GM18867 (cell line): ENCODE measurements around the gene ENKD1.

Experiments used
- ATAC-seq: cut with Tn5 transposase; IDR thresholded peaks from one replicate; pipeline ENCODE4 v1.9.1; 2021; ENCODE audit warnings: mild to moderate bottlenecking, moderate library complexity; ENCODE audit not compliant: unreplicated experiment

ENKD1 gene

DNA sequence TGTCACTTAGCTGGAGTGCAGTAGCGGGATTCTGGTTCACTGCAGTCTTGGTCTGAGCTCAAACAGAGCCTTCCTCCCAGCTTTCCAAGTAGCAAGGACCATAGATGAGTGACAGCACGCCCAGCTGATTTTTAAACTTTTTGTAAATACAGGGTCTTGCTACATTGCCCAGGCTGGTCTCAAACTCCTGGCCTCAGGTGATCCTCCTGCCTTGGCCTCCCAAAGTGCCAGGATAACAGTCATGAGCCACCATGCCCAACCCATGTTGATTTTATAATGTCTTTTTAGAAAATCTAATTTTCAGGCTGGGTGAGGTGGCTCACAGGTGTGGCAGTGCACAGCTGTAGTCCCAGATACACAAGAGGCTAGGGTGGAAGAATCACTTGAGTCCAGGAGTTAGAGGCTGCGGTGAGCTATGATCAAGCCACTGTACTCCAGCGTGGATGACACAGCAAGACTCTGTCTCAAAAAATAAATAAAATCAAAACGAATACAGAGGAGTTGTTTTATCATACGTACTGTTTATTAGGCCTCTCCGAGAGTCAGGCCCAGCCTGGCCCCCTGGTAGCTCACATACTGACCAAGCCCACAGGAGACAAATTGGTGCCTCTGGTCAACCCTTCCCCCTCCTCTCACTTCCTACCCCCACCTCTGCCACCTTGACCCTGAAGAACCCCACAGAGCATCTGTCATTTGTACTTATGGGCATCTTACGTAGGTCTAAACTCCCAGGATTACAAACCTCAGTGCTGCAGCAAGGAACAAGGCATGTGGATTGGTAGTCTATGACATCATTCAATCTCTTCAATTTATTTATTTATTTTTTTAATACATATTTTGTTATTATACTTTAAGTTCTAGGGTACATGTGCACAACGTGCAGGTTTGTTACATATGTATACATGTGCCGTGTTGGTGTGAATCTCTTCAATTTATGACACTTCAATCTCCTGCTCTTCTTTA lies 13.7 kb upstream of the ENKD1 start:
- ATAC-seq = no peak

DNA sequence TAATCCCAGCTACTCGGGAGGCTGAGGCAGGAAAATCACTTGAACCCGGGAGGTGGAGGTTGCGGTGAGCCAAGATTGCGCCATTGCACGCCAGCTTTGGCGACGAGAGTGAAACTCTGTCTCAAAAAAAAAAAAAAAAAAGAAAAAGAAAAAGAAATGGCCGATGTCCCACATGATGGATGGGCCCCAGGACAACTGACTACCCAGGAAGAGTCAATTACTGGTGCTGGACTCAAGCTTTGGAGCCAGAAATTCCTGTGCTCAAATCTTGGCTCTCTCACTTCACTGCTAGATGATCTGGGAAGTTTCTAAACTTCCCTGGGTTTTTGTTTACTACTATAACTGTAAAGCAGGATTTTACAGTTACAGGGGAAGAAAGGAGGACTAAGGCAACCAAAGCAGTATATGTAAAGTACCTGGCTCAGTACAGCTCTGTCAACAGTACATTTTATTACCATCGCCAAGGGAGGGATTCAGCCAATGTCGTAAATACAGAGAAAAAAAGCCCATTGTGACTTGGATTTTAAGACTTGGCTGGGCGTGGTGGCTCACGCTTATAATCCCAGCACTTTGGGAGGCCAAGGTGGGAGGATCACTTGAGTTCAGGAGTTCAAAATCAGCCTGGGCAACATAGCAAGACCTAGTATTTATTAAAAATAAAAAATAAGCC lies 11.9 kb upstream of the ENKD1 start:
- ATAC-seq = no peak

- no peak for ATAC-seq
Observed at GRCh38 chr16:67677712-67678111, 11.2 kb upstream of the ENKD1 start.

DNA sequence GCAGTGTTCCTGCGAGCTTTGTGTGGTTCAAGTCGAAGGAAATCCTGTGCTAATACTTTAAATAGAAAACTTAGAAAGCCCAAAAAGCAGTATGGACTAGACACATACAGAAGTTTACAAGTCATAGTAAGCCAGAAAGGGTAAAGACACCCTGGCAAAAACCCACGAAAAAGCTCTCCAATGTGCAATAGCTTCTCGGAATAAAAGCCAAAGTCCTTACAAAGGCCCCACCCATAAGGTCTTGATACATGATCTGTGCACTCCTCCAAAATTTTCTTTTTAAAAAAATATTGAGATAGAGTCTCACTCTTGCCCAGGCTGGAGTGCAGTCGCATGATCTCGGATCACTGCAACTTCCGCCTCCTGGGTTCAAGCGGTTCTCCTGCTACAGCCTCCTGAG lies 10.4 kb upstream of the ENKD1 start:
- no peak for ATAC-seq

- ATAC-seq = no peak
Observed at GRCh38 chr16:67676516-67676915, 10.0 kb upstream of the ENKD1 start.

DNA sequence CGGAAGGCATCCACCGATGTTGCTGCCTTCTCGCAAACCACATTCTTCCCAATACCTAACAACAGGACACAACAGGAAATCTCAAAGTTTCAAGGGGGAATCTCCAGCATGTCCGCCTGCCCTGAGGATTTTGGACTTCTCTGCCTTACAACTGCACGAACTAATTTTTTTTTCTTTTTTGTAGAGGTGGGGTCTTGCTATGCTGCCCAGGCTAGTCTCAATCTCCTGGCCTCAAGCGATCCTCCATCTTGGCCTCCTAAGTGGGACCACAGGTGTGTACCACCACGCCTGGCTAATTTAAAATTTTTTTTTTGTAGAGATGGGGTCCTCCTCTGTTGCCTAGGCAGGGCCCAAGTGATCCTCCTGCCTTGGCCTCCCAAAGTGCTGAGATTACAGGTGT lies 9.4 kb upstream of the ENKD1 start:
- no peak for ATAC-seq

DNA sequence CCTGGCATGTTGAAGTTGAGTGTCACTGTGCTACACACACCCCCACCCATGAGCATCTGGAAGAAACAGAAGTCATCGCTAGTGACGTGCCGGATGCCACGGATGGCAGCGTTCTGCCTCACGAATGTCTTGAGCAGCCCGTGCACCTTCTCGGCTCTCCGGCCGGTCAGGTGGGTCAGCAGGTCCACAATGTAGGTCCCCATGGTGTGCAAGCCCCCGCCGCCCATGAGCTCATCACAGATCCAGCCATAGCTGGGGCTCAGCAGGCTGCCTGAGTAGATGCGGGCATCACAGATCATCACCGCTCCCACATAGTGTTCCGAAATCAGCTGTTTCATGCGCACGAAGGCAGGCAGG lies 9.0 kb upstream of the ENKD1 start:
- ATAC-seq = no peak

GRCh38 chr16:67674851-67675578 lies 8.5 kb upstream of the ENKD1 start:
- ATAC-seq = no peak

DNA sequence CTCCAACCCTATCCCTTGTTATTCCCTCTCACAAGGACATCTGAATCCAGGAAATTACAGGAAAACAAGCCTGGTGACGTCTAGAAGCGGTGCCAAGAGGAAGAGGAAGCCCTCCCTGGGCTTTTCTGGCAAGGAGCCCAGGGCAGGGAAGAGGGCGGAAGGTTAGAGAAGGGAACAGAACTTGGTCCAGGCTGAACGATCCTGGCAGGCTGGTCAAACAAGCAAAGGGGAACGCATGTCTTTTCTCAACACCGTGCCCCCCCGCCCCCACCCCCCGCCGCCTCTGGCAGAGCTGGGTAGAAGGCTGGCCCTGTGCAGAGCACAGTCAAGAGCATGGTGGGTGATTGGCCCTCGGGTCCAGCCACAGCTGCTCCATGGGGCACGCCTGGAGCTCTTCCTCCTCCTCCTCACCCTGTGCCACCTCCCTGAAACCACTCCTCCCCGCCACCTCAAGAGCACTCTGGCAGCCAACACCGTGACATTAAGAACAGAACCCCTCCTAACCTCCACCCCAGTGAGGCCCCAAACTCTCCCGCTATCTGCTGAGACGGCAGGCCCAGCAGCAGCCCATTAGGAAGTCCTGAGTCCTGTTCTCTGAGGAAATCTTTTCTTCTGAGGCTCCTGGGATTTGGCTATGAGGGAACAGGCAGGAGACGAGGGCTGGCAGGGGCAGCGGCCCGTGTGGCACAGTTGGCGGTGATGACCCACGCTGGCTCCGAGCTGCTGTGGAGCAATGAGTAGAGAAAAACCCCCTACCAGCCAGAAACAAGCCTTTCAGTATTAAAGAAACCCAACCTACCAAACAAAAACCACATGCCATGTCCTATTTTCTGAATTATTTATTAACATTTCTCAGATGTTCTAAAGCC lies 7.4 kb upstream of the ENKD1 start:
- ATAC-seq = no peak

DNA sequence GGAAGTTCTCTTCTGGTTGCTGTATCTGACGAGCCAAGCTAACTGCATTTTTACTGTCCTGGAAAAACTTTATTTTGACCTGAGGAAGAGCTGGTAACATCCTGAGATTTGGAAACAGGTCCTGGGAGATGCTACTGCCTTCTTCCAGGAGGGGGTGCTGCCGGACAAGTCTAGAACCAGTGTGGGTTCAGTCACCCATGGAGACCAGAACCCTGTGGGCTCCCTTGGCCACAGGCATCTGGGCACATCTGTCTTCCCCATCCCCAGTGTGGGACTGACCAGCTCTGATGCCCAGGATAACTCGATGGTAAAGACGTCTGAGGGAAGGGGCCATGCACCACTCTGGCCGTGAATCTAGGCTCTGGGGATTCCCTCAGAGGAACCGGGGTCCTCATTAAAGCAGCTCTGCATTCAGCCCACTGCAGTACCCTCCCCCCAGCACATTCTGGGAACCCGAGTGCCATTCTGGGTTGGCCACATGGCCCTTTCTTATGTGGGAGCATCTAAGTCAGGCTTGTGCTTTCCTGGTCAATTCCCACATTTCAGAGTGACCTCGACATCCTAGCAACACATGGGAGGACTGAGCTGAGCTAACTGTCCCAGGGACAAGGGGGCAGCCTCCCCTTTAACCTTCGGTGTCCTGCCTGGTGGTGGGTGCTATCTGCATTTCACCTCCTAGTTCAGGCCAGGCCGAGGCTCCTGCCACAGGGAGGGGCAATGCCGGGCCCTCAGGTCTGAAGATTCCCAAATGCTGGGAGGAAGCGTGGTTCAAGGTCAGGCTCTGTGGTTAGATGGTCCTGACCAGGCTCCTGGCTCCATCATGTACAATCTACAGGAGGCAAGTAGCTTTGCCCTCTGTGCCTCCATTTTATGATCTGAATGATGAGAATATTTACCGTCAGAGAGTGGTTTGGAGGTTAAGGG lies 6.5 kb upstream of the ENKD1 start:
- ATAC-seq = no peak

- ATAC-seq = no peak
Observed at GRCh38 chr16:67672306-67672705, 5.8 kb upstream of the ENKD1 start.

DNA sequence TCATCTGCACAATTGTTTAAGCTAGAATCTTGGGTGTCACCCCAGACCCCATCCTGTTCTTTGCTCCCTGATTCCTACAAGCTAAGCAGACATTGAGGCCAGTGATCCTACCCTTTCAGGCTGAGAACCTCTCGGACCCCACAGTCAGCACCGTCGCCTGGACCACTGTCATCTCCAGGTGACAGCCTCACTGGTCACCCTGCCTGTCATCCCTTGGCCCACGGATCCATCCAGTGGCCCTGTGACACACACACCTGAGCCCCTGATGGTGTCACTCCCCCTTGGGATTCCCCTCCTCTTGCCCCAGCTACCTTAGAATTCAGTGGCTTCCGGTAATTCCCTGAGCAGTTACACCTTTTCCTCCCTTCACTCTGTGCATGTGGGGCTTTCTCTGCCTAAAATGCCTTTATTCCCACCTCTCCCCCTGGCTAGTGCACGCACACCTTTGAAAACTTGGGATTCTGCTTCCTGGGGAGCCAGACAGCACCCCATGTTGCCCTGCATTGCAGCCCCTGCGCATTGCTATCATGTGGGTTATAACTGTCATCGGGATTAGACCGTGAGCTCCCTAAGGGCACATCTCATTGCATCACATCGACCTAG lies 3.0 kb upstream of the ENKD1 start:
- ATAC-seq = no peak

DNA sequence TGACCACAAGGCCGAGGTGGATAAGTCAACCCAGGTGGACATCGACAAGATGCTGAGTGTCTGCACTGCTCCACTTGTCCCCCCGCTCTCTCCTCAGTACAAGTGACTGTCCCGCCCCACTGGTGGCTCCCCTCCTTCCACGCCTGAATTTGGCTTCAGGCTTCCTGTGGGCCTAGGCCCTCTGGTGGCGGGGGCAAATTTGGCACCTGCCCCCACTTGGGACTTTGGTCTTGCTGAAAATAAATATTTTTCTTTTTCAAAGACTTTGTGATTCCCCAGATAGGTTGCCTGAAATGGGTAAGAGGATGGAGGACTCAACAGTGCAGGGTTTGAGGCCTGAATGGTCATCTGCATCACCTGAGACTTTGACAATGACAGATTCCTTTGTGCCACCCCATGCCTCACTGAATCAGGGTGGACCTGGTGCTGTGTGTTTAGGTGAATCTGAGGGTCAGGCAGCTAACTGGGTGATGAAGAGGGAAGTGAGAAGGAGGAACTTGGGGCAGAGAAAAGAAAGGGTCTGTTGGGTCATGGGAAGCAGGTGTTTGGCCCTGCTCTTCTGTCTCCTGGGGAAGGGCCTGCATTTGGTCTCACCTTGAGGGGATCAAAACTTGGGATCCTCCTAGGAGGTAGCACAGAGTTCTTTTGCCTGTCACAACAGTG lies 2.1 kb upstream of the ENKD1 start:
- no peak for ATAC-seq

DNA sequence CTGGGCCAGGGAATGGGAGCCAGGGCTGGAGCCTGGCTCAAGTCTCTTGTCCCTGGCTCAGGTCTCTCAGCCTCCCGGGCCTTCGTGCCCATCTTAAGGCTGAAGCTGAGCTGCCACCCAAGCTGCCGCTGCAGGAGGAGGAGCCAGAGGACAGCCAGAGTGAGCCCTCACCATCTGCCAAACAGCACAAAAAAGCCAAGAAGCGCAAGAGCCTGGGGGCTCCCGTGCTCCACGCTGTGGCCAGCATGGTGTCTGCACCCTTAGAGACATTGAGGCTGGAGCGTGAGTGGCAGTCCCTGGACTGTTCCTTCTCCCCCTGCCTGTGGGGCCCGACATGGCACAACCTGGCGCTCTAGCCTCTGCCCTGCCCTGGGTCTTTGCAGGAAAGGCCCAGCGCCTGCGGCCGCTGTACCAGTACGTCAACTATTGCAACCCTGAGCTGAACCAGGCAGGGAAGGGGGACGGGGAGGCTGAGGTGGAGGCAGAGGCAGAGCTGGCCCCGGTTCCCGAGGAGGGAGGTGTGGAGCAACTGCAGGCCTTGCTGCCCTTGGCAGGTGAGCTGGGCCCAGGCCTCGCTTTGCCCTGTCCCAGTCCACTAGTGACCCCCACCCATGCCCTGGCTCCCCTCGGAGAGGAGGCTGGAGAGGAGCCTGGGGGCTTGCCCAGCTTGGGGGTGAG lies 1.4 kb upstream of the ENKD1 start:
- ATAC-seq = peak; percentile 62

DNA sequence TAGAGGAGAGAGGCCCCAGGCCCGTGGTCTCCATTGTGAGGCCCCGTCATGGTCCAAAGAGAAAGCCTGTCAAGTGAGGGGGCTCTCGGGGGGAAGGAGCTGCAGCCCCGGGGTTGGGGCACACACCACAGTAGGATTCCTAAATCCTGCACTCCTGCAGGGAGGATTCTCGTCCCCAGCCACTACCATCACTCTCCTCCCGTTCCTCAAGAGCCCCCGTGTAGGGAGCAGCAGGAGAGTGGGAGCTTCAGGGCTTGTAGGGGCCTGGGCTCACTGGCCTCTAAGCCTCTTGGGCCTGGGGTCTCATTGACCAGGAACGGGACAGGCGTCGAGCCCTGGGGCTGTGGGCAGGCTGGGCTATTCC lies 885 bp upstream of the ENKD1 start:
- ATAC-seq = no peak

DNA sequence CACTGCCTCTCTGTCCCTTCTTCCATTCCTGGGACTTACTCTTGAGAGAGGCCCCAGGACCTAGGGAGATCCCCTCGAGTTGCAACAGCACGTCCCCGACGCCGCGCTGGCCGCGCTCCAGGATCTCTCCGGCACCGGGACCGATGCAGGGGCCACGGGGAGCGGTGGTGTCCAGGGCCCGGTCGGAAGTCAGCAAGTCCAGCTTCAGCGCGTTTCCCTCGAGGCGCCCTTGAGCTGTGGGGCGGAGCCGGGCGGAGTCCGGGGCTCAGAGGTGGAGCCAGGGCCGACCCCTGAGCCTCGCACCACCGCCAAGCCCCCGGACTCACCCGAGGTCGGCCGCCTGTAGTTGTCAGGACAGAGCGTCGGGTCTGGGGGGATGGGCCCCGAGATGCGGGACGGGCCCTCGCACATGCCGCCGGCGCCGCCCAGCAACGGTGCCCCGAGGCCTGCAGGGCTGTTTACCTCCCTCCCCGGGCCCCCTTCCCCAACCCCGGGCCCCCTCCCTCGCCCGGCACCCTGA lies 458 bp downstream of the ENKD1 start:
- no peak for ATAC-seq

DNA sequence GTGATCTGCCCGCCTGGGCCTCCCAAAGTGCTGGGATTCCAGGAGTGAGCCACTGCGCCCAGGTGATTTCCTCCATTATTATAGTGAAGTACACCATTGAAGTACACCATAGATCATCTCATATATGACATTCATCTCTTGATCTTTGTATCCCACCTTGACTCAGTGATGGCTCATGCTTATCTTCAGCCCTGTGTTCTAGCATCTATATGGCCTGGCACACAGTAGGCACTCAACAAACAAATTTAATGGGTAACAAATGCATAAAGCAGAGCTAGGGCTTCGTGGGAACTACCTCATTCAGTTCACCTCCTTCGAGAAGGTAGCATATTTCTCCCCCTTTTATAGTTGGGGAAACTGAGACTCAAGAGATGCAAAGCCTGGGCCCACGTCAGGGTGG lies 952 bp downstream of the ENKD1 start:
- ATAC-seq = no peak

GRCh38 chr16:67664871-67665270 lies 1.7 kb downstream of the ENKD1 start:
- ATAC-seq = no peak
